Left ventricle myocardium inferior (tissue), 1 donor: ENCODE data around the gene TCF12. TPM values are rescaled to one million over a fixed set of nuclear protein-coding genes. Genes with fewer than 3 reads are reported as not detected.

Source experiments
- DNase-seq: peaks from one replicate; pipeline ENCODE4 v3.0.0-alpha.2; 2020
- H3K27ac ChIP-seq: fragments of 200-600 bp; replicated peaks from 2 replicates; pipeline ENCODE4 v1.8.0; 2021
- H3K27me3 ChIP-seq: fragments of 200-600 bp; 2 replicates; pipeline ENCODE4 v1.8.0; 2021; ENCODE audit warnings: low read depth
- H3K36me3 ChIP-seq: fragments of 200-600 bp; 2 replicates; pipeline ENCODE4 v1.8.0; 2021
- H3K4me1 ChIP-seq: fragments of 200-600 bp; 2 replicates; pipeline ENCODE4 v1.8.0; 2021
- H3K4me3 ChIP-seq: fragments of 200-600 bp; 2 replicates; pipeline ENCODE4 v1.8.0; 2021; ENCODE audit warnings: mild to moderate bottlenecking, moderate library complexity
- H3K9me3 ChIP-seq: fragments of 200-600 bp; replicated peaks from 2 replicates; pipeline ENCODE4 v1.8.0; 2021
- CTCF ChIP-seq: fragments of 200-600 bp; IDR thresholded peaks from 2 replicates; pipeline ENCODE4 v1.8.0; 2021; ENCODE audit warnings: antibody characterized with exemption, mild to moderate bottlenecking, borderline replicate concordance
- intact Hi-C: fragments of 100-400 bp; cut with micrococcal nuclease; formaldehyde crosslinking; loops from one replicate; pipeline ENCODE4 v1.11.0; 2022
- total RNA-seq: library from RNA; stranded (reverse); fragmentation: NEBNext Ultra II Directional; extraction: Animal tissue kit (Norgen Biotek cat#: 25700); gene quantifications from one replicate; pipeline ENCODE4 v1.2.1, GENCODE V29; 2021
- donor health status: DM: no; HTN: yes; CAD: no; lungs with severe emphysema.

Gene TCF12
- total RNA-seq, 1 donor from 2014 or later, result 52.1 TPM

- no peak for TF ChIP-seq CTCF
- Histone ChIP-seq H3K9me3 (no peaks in the 10 kb centered on the region), H3K4me3 (no peak overlapping the region), H3K36me3 (no peaks in the 10 kb centered on the region), H3K4me1 (peaks cover 22% of the 10 kb centered on the region), H3K27me3 (no peaks in the 10 kb centered on the region), H3K27ac (peak overlapping the region; percentile 4)
- no peak for DNase-seq
- intact Hi-C loops, result no loop called here
Observed at GRCh38 chr15:57183614-57184344, 265.3 kb downstream of the TCF12 start.

- no peaks in the 10 kb centered on the region for H3K27me3 ChIP-seq
- H3K36me3 ChIP-seq, result no peaks in the 10 kb centered on the region
- no peak overlapping the region for H3K27ac ChIP-seq
- intact Hi-C loops, result no loop called here
- TF ChIP-seq CTCF, result no peak
- H3K4me3 ChIP-seq, result no peak overlapping the region
- no peak for DNase-seq
- H3K4me1 ChIP-seq, result peaks cover 22% of the 10 kb centered on the region
- H3K9me3 ChIP-seq, result no peaks in the 10 kb centered on the region
Observed at GRCh38 chr15:57184502-57184901, 266.1 kb downstream of the TCF12 start.

- TF ChIP-seq CTCF, result no peak
Observed at GRCh38 chr15:57185507-57186074, 267.1 kb downstream of the TCF12 start.

GRCh38 chr15:57189466-57189865 is 271.0 kb downstream of the TCF12 start:
- no peak overlapping the region for H3K27ac ChIP-seq
- H3K4me1 ChIP-seq, result peaks cover 3% of the 10 kb centered on the region
- peaks cover 12% of the 10 kb centered on the region for H3K36me3 ChIP-seq
- intact Hi-C loops, result no loop called here
- TF ChIP-seq CTCF, result no peak
- H3K9me3 ChIP-seq, result no peaks in the 10 kb centered on the region
- DNase-seq, result no peak
- H3K27me3 ChIP-seq, result no peaks in the 10 kb centered on the region
- H3K4me3 ChIP-seq, result no peak overlapping the region

More at GRCh38 chr15:57185507-57186074, 267.1 kb downstream of the TCF12 start:
- Histone ChIP-seq H3K27me3 (no peaks in the 10 kb centered on the region), H3K27ac (no peak overlapping the region), H3K36me3 (no peaks in the 10 kb centered on the region), H3K4me1 (peaks cover 22% of the 10 kb centered on the region), H3K9me3 (no peaks in the 10 kb centered on the region), H3K4me3 (no peak overlapping the region)
- intact Hi-C loops, result no loop called here
- DNase-seq, result no peak

GRCh38 chr15:57190208-57190607 is 271.8 kb downstream of the TCF12 start:
- no peak overlapping the region for H3K27ac ChIP-seq
- H3K27me3 ChIP-seq, result no peaks in the 10 kb centered on the region
- intact Hi-C loops, result no loop called here
- no peak overlapping the region for H3K4me3 ChIP-seq
- no peak for DNase-seq
- peaks cover 17% of the 10 kb centered on the region for H3K36me3 ChIP-seq
- TF ChIP-seq CTCF, result no peak
- H3K9me3 ChIP-seq, result no peaks in the 10 kb centered on the region
- H3K4me1 ChIP-seq, result no peaks in the 10 kb centered on the region
